Panc1 (cell line): ENCODE measurements around the gene RANGRF. TPM values are rescaled to one million over a fixed set of nuclear protein-coding genes. Genes with fewer than 3 reads are reported as not detected.

Source experiments
- ATAC-seq: fragments of 200-7000 bp; cut with Tn5 transposase; 2 replicates; pipeline ENCODE4 v1.9.1; 2020; ENCODE audit warnings: mild to moderate bottlenecking, moderate library complexity
- BruUV-seq: library from RNA; stranded (reverse); fragments of 400-500 nt; replicated peaks from 2 replicates; lab custom pipeline; 2021; lab: Mats Ljungman, UMichigan
- CTCF ChIA-PET: fragments of 300-600 bp; sonication (Branson Sonifier 250); formaldehyde crosslinking; loops from one replicate; lab custom pipeline; 2022; ENCODE audit warnings: antibody characterized with exemption; lab: Charles Lee
- POLR2A ChIA-PET: fragments of 300-600 bp; sonication (Branson Sonifier 250); formaldehyde crosslinking; loops from one replicate; lab custom pipeline; 2022; ENCODE audit warnings: antibody characterized with exemption; lab: Charles Lee
- DNase-seq: peaks from one replicate; pipeline ENCODE4 v3.0.0-alpha.2; 2010; ENCODE audit warnings: low read depth, low spot score
- H3K27ac ChIP-seq: 2 replicates; pipeline ENCODE4 v1.5.1; 2011; ENCODE audit warnings: mild to moderate bottlenecking, low read length, inconsistent platforms
- H3K27me3 ChIP-seq: fragments of 200-500 bp; sonication (Bioruptor generic); 2 replicates; pipeline ENCODE4 v1.6.0; 2014; ENCODE audit warnings: low read length, inconsistent platforms; ENCODE audit not compliant: control insufficient read depth, insufficient read depth
- H3K36me3 ChIP-seq: fragments of 200-500 bp; sonication (Bioruptor generic); 2 replicates; pipeline ENCODE4 v1.5.1; 2014; ENCODE audit warnings: inconsistent platforms, mild to moderate bottlenecking, low read length, moderate library complexity; ENCODE audit not compliant: control insufficient read depth, insufficient read depth
- H3K4me1 ChIP-seq: 2 replicates; pipeline ENCODE4 v1.5.1; 2011; ENCODE audit warnings: inconsistent platforms, mild to moderate bottlenecking, low read length, moderate library complexity; ENCODE audit not compliant: control insufficient read depth, insufficient read depth
- H3K4me3 ChIP-seq, 2 experiments: 2 replicates each; pipeline ENCODE4 v1.5.1; 2011 to 2012; ENCODE audit warnings: low read depth in 2 of 2, low read length in 2 of 2, mild to moderate bottlenecking in 2 of 2, inconsistent platforms in 1 of 2, moderate library complexity in 1 of 2
- H3K9me3 ChIP-seq: fragments of 200-500 bp; sonication (Bioruptor generic); 2 replicates; pipeline ENCODE4 v1.5.1; 2014; ENCODE audit warnings: low read depth, mild to moderate bottlenecking, inconsistent platforms, low read length, moderate library complexity; ENCODE audit not compliant: control insufficient read depth, insufficient read depth
- CTCF ChIP-seq: fragments of 450-650 bp; IDR thresholded peaks from 2 replicates; pipeline ENCODE4 v1.5.1; 2017; ENCODE audit warnings: mild to moderate bottlenecking
- POLR2AphosphoS5 ChIP-seq: IDR thresholded peaks from 2 replicates; pipeline ENCODE4 v1.6.1; 2012; ENCODE audit warnings: mild to moderate bottlenecking, low read depth, low read length, moderate library complexity
- REST ChIP-seq, 2 experiments: IDR thresholded peaks; 2 replicates each; pipeline ENCODE4 v1.6.1; 2011 to 2012; ENCODE audit warnings: low read depth in 2 of 2, control low read depth in 1 of 2, low read length in 1 of 2, mild to moderate bottlenecking in 1 of 2, moderate library complexity in 1 of 2; ENCODE audit not compliant: insufficient read depth in 1 of 2
- SIN3A ChIP-seq: IDR thresholded peaks from 2 replicates; pipeline ENCODE4 v1.6.1; 2012; ENCODE audit warnings: low read depth, mild to moderate bottlenecking, low read length, moderate library complexity, borderline replicate concordance; ENCODE audit not compliant: insufficient read depth
- TCF7L2 ChIP-seq: IDR thresholded peaks from 2 replicates; pipeline ENCODE4 v1.6.1; 2011; ENCODE audit warnings: mild to moderate bottlenecking, low read depth, low read length, inconsistent platforms
- in situ Hi-C: cut with HindIII; loops from 2 replicates; pipeline ENCODE4 v1.10.0; 2016; ENCODE audit warnings: low sequenced_read_pairs, low pct_unique_long_range_greater_than_20kb
- intact Hi-C: fragments of 100-400 bp; cut with micrococcal nuclease; formaldehyde crosslinking; loops from one replicate; pipeline ENCODE4 v1.10.0; 2022; ENCODE audit not compliant: unreplicated experiment
- total RNA-seq: library from RNA; stranded (reverse); gene quantifications from one replicate; pipeline ENCODE4 v1.2.1, GENCODE V29; 2021; ENCODE audit not compliant: unreplicated experiment

Gene RANGRF
- total RNA-seq, 1 experiment from 2014 or later: 16.7 TPM

GRCh38 chr17:8274816-8275215 lies 13.7 kb upstream of the RANGRF start:
- no peak overlapping the region for H3K27ac ChIP-seq
- no peak for TF ChIP-seq POLR2AphosphoS5
- TF ChIP-seq CTCF: no peak
- no peak for TF ChIP-seq SIN3A
- no peak for TF ChIP-seq TCF7L2
- TF ChIP-seq REST (IDR thresholded peaks at IDR 0.05; ENCODE audit: insufficient read depth in 1 of 2, low read depth in 2 of 2, low read length in 1 of 2): no peak
- ChIA-PET POLR2A (no interaction called here), CTCF (no interaction called here)
- no peaks in the 10 kb centered on the region for H3K36me3 ChIP-seq
- intact Hi-C loops: no loop called here
- BruUV-seq: no TSS peak
- in situ Hi-C loops: no loop called here
- H3K4me3 ChIP-seq: no peak overlapping the region
- DNase-seq: no peak
- H3K27me3 ChIP-seq: no peaks in the 10 kb centered on the region
- H3K4me1 ChIP-seq: no peaks in the 10 kb centered on the region
- no peaks in the 10 kb centered on the region for H3K9me3 ChIP-seq
- no peak for ATAC-seq

GRCh38 chr17:8275421-8276290 lies 12.8 kb upstream of the RANGRF start:
- Histone ChIP-seq H3K9me3 (no peaks in the 10 kb centered on the region), H3K4me3 (no peak overlapping the region), H3K4me1 (no peaks in the 10 kb centered on the region), H3K36me3 (no peaks in the 10 kb centered on the region), H3K27me3 (no peaks in the 10 kb centered on the region), H3K27ac (no peak overlapping the region)
- in situ Hi-C loops (no loop called here), intact Hi-C loops (no loop called here)
- no peak for DNase-seq
- ChIA-PET CTCF (no interaction called here), POLR2A (no interaction called here)
- ATAC-seq: no peak
- TF ChIP-seq CTCF (no peak), TCF7L2 (no peak), REST (IDR thresholded peaks at IDR 0.05; ENCODE audit: insufficient read depth in 1 of 2, low read depth in 2 of 2, low read length in 1 of 2) (no peak), SIN3A (no peak)
- no TSS peak for BruUV-seq
